HuH-7 (cell line): Measurements from ENCODE around the gene RSBN1.
"Not testable (repeated sequence)": the region's sequence is repeated elsewhere in the genome, so short reads cannot be mapped to it uniquely, and the experiment has no call there.

Experiments used
- DNase-seq: peaks from one replicate; pipeline ENCODE4 v3.0.0; 2011; ENCODE audit warnings: low spot score

The RSBN1 gene

GRCh38 chr1:113780374-113781146 lies 31.7 kb downstream of the RSBN1 start:
- no peak for DNase-seq

- DNase-seq, result no peak
These were observed 32.7 kb downstream of the RSBN1 start for GRCh38 chr1:113779542-113779941.

DNA sequence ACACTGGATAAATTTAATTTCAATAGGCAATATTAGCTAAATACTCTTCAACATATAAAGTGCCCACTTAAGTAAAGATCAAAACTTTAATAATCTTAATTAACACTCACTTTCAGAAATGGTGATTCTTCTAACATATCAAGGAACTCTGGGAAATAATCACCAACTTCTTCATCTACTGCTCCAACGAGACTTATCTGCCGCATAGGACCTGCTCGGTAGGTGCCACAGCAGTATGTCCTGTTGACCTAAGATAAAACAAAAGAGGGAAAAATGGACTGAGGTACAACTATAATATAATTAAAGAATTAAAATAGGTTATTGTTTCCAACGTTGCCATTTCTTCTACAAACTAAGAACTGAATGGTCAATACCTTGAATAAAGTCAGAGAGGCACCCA lies 34.7 kb downstream of the RSBN1 start:
- no peak for DNase-seq

DNA sequence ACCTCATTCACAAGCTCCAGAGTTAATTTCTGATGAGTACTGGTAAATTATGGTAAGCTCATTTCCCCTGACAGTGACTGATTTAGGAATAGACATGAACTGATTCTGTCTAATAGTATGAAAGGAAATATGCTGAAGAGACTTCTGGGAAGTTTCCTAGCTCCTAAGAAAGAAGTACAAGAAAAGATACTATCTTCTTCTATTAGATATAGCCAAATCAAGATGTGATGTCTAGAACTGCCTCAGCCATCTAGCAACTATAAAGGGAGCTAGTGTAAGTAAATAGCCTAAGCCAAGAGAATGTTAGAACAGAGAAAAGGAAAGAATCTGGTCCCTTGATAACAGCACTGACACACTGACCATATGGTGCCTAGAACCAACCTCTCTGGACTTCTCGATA lies 42.2 kb downstream of the RSBN1 start:
- DNase-seq, result no peak

DNA sequence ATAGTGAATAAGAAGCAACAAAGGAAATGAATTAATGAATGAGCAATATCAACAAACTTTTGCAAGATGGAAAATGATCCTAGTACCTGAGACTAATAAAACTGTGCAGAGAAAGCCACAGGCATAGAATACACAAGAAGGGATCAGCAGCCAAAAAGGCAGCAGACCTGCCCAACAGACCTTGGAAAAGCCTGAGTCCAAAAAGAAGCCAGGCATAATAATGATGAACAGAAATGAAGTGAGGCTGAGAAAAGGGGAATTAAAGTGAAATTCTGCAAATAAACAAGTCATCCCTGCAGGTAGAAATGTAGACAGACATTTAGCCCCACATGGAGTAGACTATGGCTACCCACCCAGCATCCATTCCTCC lies 42.7 kb downstream of the RSBN1 start:
- no peak for DNase-seq

GRCh38 chr1:113768916-113769600 lies 43.2 kb downstream of the RSBN1 start:
- no peak for DNase-seq

DNA sequence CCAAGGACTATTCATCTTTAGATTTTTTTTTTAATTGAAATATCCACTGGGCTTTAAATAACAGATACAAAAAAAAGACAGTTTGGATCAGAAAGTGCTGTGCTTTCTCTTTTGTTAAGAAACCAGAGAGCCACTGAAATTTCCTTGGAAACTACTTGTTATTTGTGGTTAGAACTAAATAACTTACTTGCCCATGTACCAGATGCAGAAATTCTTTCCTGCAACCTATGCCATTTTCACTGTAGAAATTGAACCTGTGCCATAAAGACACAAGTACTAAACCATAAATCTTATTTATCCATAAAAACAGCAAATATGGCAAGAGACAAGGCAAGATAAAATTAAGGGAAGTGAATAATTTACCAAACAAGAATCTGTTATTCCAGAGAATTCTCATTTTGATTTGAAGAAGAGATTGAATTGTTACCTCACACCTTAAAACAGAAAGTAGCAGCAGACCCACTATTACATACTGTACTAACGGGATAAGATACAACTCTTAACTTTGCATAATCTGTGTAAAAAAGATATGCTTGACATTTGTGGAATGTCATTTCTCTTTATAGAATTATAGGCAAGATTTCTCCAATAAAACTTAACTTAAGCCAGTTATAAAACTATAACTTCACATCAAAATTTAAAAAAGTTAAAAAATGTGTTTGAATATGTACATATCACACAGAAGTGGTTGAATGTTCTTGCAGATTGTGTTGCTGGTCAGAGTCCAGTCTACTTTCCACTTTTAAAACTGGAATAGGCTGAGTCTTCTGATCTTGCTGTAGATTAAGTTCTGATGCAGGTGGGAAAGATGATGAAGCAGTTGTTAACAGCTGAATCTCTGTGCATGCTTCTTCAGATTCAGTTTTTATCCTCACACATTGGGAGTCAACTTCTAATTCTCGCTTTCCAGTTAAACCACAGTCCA lies 46.7 kb downstream of the RSBN1 start:
- no peak for DNase-seq

- DNase-seq, result no peak
These were observed 48.6 kb downstream of the RSBN1 start for GRCh38 chr1:113763661-113764060.

GRCh38 chr1:113761937-113762336 lies 50.3 kb downstream of the RSBN1 start:
- DNase-seq, result no peak

GRCh38 chr1:113760102-113761080 lies 51.9 kb downstream of the RSBN1 start:
- DNase-seq, result no peak

DNA sequence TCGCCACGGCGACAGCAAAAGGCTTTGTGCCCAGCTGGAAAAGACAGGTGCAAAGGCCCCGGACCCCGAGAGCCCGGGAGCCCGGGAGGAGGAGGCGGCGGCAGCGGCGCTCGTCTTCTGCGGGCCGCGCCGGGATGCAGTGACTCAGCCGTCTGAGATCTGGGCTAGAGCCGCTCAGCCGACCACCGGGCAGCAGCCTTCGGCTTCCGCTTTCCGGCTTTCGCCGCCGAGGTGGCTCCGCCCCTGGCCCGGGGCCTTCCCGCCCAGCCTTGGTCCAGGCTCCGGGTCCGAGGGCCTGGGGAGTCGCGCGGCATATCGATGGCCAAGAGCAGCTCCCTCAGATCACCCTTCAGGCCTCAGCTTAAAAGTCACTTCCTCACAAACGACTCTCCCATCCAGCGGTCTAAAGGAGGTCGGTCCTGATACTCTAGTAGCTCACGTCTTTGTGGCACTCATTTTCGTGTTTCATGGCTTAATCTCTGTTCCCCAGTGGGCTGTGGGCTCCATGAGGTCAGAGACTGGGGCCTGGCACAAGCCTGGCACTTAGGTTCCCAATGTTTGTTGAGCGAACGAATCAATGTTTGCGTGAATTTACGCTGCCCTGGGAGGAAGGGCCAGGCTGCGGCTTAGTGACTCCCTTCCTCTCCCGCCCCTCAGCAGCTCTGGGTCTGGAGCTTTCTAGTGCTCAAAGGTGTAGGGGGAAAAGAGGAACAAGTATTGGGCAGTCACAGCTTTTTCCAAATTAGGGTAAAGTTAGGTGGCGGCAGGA lies 52.8 kb downstream of the RSBN1 start, which contains the start of gene PHTF1:
PHTF1 (minus strand) TSS at position 154 of the 769 bp plus-strand sequence. CDS start 783 bp downstream, outside the sequence.
- DNase-seq, result peak; percentile 73

GRCh38 chr1:113758631-113759332 lies 53.5 kb downstream of the RSBN1 start:
- peak; percentile 60 for DNase-seq

- no peak for DNase-seq
These were observed 55.8 kb downstream of the RSBN1 start for GRCh38 chr1:113756461-113756860.

GRCh38 chr1:113753333-113753732 lies 58.9 kb downstream of the RSBN1 start:
- not testable (repeated sequence) for DNase-seq

GRCh38 chr1:113751516-113751915 lies 60.8 kb downstream of the RSBN1 start:
- DNase-seq, result no peak

DNA sequence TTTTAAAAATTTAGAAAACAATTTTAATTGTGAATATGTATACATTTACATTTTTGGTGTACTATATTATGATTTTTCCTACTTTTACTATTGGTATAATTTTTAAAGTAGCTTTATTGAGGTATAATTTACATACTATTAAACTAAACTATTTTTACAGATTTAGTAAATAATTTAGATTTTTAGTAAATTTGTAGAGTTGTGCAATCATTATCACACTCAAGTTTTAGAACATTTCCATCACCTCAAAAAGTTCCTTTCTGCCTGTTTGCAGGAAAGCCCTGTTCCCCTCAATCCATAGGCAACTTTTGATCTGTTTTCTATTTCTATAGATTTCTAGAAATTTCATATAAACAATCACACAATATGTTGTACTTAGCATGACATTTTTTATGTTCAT lies 61.2 kb downstream of the RSBN1 start:
- DNase-seq, result no peak

DNA sequence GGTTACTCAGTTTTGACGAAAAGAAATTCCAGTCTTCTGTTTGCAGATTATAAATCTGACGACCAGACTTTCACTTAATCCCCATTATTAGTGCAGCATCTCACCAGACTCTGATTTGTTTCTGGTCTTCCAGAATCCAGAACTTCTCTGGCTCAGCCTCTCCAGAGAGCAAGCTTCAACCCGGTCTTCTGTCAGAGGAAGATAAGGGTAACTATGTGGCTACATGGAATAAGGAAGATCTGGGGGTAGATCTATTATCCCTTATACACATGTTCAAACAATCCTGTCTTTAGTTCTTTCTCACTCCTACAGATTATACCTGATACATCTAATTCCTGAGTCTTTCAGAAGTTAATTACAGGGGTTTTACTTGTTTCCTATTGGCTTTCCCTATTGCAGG lies 62.9 kb downstream of the RSBN1 start:
- no peak for DNase-seq

- no peak for DNase-seq
These were observed 64.9 kb downstream of the RSBN1 start for GRCh38 chr1:113747376-113747775.

GRCh38 chr1:113745425-113745824 lies 66.9 kb downstream of the RSBN1 start:
- DNase-seq, result no peak

- no peak for DNase-seq
These were observed 68.2 kb downstream of the RSBN1 start for GRCh38 chr1:113744114-113744513.
